Limb (tissue), 2 donors: ENCODE data around the gene TBC1D5.
A peak's percentile ranks its signal among the peaks of the same experiment; 100 is the strongest.
"Not testable (repeated sequence)": the region's sequence is repeated elsewhere in the genome, so short reads cannot be mapped to it uniquely, and the experiment has no call there.

Experiments
- DNase-seq, 2 donors: peaks; one replicate each; pipeline ENCODE4 v3.0.0-alpha.2; 2016; ENCODE audit errors: extremely low spot score in 2 of 2

Gene TBC1D5

DNA sequence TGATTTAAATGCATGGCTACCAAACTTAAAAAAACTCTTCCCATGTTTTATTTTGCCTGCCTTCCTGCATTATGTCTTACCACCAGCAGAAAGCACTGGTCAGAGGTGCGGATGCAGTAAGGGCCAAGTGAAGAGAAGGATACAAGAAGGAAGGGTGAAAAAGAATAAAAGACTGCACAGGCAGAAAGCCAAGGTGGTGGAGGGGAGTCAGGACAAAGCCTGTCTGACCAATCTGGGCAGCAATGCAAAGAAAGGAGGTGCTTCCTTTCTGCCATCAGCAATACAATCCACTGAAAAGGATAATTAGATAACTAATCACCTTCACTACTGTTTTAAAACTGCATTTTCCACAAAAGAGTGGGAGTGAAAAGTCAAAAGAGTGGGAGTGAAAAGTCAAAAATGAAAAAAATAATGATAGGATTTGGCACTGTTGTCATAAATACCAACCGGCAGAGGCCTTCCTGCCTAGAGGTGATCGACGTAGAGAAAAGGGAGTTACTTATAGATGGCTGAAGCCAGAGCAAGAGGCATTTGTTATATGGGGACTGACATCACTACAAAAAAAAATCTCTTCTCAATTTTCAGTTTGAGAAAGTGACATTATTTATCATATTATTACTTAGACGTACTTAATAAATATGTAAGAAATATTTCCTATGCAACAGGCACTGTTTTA is 385.3 kb downstream of the TBC1D5 start:
- no peak for DNase-seq

DNA sequence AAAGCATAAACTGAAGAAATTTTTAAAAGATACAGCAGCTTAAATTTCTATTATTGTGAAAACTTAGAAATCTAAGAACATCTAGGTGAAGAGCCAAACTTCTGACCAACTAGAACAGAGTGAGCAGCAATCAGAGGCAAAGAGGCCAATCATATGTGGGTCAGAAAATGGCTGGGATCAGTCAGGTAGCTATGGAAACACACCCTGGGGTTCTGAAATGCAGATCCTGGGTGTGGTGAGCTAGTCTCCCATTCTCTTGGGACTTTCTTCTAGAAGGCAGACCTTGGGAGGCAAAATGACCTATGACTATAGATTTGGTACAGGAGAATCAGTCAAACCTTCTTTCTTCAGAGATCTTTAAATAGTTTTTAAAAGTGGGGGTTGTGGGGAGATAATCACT is 385.8 kb downstream of the TBC1D5 start:
- no peak for DNase-seq

DNA sequence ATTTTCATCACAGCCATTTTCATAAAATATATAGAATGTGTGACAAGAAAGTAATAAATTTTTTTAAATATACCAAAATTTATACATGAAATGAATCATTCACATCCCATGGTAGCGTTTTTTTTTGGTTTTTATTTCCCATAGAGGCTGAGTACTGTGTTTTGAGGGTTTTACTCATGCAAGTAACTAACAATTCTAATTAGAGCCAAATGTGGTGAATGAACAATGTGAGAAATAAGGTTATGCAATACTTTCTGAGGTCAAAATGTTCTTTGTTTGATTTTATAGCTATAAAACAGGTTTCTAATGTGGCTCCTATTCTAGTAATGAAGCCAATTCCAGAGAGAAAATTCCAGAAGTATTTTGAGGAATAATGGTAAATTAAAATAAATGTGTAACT is 386.8 kb downstream of the TBC1D5 start:
- DNase-seq: no peak

DNA sequence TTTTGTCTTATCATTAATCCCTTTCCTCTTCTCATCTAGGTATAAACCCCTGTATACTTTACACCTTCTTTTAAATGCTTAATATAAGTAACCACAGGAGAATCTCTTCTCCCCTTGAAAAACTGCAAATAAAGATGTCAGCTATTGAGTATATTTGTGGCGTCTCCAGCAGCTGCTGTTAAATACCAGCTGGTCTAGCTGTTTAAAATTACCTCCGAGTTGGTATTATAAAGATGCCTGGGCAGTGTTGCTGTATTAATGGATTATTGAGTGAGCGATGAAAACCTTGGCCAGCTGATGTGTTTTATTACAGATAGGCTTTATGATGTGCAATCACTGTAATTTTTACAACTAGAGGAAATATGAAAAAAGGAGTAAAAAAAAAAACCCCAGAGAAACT is 388.1 kb downstream of the TBC1D5 start:
- DNase-seq: peak in 1 of 2 donors; percentile 8

DNA sequence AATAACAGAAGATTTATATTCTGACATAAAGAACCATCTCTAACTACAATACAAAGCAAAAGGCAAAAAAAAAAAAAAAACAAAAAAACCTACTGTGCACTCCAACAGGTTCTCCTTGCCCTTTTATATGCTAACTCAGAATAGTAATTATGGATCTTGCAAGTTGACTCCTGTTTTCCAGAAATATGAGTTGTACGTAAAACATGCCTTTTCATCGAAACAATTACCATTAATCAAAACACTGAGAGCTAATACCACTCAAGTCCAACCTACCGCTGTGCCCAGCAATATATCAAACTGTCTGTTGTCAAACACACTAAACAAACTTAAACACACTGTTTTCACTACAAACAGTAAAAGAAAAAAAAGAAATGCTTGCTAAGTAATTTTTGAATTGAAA is 389.8 kb downstream of the TBC1D5 start:
- no peak for DNase-seq

DNA sequence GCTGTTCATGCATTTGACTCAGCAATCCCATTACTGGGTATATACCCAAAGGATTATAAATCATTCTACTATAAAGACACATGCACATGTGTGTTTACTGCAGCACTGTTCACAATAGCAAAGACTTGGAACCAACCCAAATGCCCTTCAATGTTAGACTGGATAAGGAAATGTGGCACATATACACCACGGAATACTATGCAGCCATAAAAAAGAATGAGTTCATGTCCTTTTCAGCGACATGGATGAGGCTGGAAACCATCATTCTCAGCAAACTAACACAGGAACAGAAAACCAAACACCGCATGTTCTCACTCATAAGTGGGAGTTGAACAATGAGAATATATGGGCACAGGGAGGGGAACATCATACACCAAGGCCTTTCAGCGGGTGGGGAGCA is 391.2 kb downstream of the TBC1D5 start:
- not testable (repeated sequence) for DNase-seq

DNA sequence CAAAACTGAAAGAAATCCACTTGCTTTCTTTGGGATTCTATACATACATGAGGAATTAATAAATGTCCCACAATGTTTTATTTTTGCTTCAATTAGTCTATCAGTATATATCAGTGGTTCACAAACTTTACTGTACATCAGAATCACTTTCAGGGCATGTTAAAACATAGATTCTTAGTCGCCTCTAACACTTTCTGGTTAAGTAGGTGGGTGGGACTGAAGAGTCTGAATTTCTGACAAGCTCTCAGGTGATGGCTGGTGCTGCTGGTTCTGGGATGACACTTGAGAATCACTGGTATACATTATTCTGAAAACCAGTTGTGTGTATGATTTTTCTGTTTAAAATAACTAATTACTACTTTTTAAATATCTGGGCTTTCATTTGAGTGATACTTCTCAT is 393.3 kb downstream of the TBC1D5 start:
- no peak for DNase-seq

DNA sequence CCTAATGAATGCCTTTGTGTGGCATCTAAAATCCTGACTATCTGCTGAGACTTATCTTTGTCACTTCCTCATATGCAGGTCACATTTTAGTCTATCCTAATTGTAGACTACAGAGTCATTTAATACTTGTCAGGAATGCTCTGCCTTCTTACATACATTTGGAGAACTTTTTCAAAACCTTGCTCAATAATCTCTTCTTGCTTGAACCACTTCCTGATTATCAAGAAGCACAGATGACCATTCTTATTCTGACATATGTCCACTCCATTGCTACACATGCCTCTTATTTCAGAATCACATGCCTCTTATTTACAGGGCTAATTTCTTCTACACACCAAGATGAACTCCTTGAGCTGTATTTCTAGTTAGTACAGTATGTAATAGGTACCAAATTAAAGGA is 400.3 kb downstream of the TBC1D5 start:
- DNase-seq: no peak

DNA sequence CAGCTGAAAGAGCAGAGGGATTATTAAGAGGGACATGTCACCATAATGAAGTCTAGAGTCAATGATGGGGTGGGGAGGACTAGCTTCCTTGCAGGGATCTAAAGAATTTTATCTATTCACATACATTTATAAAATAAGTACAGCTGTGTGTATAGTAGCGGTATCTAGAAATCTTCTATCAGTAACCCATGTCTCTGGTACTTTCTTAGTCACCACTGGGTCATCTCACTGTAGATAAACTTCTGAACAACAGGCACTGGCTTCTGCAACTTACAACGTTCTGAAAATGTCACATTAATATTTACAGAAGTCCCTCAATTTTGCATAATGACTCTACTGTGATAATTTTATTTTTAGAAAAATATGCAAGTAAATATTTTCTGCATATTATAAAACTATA is 401.7 kb downstream of the TBC1D5 start:
- no peak for DNase-seq

DNA sequence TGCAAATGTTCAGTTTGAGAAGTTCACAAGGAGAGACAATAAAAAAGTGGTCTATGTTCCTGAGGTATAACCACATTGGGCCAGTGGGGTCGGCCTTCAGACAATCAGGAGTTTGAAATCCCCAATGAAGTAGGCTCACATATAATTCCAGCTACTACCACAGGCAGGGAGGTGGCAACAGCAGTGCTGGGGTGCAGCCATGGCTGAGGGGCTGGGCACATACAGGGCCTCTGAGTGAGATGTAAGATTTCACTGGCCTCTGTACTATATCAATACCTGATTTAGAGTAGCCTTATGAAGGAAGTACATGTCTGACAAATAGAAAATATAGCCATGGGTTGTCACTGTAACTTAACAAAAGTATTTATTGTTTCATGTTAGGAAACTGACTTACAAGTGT is 402.2 kb downstream of the TBC1D5 start:
- DNase-seq: no peak

DNA sequence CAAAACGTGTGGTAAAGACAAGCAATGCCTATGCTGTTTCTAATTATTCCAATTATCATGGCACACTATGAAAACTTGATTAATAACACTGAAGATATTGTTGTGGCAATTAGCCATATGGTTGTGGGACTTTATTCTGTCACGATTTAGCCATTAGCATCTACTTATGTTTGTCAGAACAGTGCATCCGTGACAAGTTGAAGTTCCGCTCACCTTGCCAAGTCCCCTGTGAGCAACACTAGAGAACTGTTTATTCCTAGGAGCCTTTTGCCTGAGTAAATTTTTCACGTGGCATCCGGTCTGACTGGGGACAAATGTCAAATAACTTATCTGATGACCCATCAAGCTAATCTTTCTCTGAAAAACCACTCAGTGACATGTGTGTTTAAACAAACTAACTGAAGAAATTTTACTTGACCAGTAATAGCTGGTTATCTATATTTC is 403.3 kb downstream of the TBC1D5 start:
- no peak for DNase-seq

DNA sequence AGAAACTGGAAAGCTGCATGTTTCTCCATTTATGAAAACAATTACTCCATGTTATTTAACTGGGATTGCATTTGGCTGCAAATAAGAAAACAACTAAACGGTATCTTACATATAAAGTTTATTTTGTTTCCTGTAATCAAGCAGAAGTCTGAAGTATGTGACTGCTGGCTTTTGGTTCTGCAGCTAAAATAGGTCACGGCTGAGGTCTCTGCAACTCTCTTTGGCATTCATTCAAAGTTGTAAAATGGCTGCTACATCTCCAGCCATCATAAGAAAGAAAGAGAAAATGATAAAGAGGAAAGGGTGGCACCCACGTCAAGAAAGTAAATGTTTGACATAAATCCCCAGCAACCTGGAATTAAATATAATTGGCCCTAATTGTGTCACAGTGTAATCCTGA is 406.1 kb downstream of the TBC1D5 start:
- no peak for DNase-seq

DNA sequence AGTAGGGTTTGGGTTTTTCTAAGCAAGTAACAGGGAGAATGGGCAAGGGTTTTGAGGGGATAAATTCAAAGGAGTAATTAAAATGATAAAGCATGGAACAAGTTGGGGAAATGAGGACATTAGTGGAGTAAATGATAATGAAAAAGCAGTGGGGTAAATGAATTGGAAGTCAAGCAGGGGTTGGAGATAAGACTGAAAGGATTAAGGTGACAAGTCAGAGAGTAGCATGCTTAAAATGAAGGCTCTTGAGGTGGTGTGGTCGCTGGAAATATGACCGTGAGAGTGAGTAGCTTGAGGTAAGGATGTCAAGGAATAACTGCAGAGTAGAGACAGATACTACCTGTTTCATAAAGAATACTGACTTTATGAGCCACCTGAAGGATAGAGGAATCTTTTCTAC is 408.5 kb downstream of the TBC1D5 start:
- DNase-seq: no peak

DNA sequence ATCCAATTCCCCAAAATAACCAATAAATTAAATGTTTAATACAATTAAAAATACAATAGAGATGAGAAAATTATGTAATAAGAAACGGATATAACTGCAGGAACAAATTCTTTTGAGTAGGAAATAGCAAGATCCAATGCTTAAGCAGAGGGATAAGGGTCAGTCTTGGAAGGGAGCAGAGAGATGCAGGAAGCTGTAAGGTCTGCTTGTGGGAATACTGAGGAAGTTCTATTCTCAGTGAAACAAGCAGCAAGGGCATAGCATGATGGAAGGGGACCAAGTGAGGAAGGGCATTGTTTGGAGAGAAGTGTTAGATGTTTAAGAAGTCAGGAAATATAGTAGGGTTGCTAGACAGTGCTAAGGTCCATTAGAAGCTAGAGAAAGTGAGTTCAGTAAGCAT is 409.0 kb downstream of the TBC1D5 start:
- DNase-seq: no peak

DNA sequence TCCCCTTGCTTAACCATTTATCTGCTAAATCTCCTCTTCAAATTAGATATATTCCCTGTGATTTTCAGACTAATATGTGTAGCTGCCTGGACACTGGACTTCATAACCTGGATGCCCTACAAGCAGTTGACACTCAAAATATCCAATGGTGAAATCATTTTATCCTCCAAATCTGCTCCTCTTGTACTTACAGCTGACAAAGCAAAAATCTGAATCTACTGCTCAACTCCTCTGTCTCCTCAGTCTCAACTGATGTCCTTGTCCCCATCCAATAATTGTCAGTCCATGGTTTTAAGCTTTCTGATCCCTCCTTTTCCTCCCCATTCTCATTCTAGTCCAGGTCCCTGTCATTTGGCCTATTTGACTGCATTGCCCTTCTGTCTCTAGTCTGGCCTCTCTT is 411.8 kb downstream of the TBC1D5 start:
- no peak for DNase-seq

DNA sequence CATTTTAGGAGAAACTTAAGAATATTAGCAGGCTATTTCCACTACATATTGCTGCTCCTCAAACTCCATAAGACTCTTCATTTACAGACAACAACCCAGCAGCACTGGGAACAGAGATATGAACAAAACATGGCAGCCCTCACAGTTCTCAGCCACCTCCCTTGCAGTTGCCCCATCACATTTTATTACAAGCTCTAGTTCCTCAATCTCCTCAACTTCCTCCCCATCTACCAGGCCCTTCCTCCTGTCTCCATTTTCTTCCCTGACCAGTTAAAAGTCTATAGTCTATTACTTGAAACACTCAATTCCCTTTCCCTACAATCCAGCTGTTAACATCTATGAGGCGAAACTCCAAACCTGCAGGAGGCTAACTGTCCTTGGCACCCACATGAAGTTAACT is 412.5 kb downstream of the TBC1D5 start:
- no peak for DNase-seq

DNA sequence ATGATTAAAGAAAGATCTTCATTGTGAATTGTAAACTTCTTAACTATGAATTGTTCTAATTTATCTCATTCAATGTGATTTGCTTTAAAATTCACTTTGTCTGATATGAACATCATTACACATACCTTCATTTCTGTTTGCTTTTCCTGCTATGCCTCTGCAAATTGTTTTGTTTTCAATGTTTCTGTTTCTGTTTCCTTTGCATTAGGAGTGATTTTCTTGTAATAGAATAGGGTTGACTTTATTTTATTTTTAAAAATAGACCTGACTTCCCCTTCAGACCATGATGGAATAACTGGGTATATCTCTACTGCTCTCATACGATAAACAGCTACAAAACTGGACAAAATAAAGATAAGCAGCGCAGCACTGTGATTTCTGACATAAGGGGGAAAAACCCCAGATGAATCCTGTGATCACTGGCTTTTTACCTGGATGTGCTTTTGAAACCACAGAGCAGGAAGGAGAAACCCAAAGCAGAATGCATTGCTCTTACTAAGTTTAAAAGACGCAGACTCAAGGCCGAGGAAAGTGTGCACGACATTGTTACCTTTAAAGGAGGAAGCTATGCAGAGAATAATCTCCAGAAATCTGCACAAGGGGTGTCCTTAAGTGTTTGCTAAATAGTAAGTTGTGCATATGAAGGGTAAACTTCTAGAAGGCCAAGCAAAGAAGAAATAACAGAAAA is 420.2 kb downstream of the TBC1D5 start:
- no peak for DNase-seq

DNA sequence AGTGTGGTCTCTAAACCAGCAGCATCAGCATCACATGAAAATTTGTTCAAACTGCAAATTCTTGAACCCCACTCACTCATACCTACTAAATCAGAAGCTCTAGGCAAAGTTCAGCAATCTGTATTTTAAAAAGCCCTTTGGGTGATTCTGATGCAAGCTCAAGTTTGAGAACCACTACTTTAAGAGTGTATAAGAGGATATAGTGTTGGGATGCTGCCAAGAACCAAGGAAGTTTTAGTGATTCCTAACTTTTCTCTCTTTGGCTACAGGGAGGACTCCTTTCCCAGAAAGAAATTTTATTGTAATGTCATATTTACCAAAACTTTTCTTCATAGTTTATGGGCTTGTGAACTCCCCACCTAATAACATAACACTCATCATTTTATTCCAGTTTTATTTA is 422.2 kb downstream of the TBC1D5 start:
- no peak for DNase-seq

DNA sequence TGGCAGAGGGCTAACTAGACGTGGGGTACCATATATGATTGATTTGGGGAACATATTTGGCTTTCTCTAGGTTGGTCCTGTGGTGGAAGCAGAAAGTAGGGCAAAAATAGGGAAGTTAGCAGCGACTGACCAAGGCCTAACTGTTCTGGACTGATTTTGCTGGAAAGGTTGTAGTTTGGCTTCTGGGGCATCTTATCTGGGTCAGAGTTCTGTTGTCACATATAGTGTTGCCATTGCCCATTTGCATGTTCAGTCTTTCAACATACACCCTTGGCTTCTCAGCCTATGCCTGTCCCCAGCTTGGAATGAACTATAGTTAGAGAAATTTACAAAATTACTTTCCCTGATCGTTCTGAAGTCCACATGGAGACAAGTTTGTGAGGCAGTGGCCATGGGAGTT is 426.5 kb downstream of the TBC1D5 start:
- no peak for DNase-seq

DNA sequence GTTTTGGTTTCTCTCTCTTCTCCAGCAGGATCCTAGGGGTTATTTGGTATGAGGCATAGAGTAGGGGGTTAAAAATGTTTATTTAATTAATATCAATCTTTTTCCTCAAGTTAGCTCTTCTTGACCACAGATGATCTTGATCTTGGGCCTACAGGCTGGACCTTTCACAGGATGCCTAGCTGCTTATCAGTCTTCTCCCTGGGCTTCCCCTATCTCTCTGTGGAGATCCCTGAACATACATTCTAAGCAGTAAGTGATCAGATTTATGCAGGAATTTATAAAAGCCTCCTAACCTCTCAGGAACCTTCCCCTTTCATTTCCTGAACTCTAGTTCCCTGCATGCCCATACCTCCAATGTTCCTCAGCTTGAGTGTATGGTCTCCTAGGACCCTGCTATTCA is 428.3 kb downstream of the TBC1D5 start:
- DNase-seq: no peak

DNA sequence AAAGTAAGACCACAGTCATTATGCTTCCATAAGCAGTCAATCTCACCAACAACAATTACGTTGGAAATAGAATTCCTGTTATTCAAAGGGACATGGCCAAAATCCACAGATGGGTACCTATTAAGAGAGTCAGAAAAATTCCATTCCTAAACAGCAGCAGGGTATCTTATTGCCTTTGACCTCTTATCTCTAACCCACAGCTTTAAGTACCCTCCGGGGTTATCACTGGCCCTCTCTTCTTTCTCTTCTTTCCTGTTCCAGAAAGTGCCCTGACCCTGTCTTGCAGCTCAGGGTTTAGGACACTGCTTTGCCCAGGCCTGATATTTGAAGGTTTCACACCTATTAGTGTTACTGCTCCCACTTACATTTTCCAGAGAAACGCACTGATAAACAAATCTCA is 428.7 kb downstream of the TBC1D5 start:
- no peak for DNase-seq

DNA sequence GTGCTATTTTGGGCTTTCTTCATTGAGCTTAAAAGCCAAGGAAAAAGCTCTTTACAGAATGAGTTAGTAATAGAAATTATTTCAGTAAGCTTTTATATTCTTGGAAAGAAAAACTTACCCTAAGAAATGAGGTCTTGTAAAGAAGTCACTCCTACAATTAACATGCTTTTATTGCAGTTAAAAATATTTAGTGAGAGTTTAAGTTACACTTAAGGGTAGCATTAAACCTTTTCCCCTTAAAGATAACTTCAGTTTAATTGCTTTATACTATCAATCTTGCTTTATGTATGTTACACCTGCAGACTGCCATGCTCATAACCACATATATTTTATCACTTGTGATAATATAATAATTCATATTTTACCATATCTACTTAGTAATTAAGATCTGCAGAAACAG is 431.4 kb downstream of the TBC1D5 start:
- DNase-seq: no peak

DNA sequence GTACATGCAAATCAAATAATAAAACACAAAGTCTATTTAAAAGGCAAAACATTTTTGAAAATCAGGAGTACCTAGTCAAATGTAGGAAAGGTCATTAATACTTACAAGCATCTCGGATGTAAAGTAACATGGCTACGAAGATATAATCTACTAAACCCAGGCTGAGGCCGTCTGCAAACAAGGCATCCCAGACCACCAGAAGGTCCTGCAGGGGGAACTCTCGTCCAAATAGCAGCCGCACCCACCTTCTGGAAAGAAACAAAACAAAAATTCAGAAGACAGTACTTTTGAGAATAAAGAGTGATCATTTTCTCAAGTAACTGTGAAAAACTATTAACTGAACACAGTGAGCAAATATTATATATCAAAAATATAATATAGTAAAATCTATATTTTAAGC is 434.5 kb downstream of the TBC1D5 start:
- no peak for DNase-seq

DNA sequence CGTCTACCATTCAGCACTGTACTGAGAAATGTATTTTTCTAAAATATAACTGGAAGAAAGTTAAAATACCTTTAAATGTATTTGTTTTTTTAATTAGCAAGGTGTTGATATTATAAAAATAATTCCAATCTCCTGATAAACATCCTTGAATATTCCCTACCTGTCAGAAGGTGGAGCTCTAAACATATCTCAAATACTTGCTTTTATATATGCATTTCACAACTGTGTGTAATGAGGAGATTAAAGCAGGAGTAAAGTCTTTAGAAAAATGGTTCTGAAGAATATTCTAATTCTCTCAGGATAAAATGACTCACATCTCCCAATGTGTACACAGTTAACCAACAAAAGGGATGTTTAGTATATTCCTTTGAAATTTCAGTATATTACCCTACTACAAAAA is 434.9 kb downstream of the TBC1D5 start:
- DNase-seq: no peak
